ENCODE data around the gene BIN2.
"Not testable (repeated sequence)": the region's sequence is repeated elsewhere in the genome, so short reads cannot be mapped to it uniquely, and the experiment has no call there.

The BIN2 gene

DNA sequence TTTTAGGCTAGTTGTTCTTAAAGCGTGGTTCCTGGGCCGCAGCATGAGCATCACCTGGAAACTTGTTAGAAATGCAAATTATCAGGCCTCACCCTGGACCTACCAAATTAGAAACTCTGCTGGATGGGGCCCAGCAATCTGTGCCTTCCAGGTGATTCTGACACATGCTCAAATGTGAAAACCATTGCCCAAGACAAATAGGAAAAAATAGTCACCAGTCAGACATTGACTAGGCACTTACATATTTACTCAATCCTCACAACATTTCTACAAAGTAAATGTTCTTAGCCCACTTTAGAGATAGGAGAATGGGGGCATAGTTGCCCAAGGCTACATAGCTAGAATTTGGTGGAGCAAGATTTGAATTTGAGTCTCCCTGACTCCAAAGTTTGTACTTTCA, 19.2 kb upstream of the BIN2 start:
- DNase-seq: no peak

GRCh38 chr12:51342416-51342815, 18.4 kb upstream of the BIN2 start:
- no peak for DNase-seq

- peak; percentile 34 for DNase-seq
Measured at GRCh38 chr12:51341251-51342007, 17.5 kb upstream of the BIN2 start.

GRCh38 chr12:51339750-51340149, 15.8 kb upstream of the BIN2 start:
- no peak for DNase-seq

- not testable (repeated sequence) for DNase-seq
Measured at GRCh38 chr12:51337336-51337735, 13.4 kb upstream of the BIN2 start.

DNA sequence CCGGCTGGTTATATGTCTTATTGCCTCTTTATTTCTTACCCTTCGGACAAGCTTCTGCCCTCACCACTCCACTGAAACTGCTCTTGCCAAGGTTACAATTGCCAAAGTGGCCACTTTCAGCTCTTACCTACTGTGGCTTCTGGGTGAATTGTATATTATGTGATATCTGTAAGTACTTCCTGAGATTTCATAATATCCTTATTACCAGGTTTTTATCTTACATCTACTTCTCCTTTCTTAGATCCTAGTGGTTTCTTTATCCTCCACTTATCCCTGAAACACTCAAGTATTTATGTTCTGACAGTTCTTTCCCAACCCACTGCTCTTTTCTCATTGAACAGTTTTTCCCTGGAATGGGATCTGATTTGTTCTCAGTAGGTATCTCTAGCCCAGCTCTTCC, 12.0 kb upstream of the BIN2 start:
- DNase-seq: no peak

GRCh38 chr12:51334764-51335163, 10.8 kb upstream of the BIN2 start:
- no peak for DNase-seq

GRCh38 chr12:51333536-51333935, 9.6 kb upstream of the BIN2 start:
- DNase-seq: no peak

DNA sequence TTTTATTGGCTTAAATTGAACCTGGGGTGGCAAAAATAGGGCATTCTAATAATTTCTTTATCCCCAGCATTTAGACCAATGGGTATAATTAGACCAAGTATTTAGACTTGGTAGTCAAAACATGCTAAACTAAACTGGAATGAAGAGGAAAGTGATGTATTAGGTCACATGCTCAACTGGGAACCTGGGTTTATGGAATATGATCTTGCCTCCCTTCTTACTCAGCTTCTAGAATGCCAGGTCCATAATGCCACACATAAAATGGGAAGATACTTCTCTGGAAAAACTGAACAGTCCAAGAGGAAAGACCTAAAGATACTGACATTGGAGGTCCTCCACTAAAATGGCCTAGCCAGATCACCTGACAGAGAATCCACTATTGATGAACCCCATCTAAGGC, 6.2 kb upstream of the BIN2 start:
- DNase-seq: no peak

DNA sequence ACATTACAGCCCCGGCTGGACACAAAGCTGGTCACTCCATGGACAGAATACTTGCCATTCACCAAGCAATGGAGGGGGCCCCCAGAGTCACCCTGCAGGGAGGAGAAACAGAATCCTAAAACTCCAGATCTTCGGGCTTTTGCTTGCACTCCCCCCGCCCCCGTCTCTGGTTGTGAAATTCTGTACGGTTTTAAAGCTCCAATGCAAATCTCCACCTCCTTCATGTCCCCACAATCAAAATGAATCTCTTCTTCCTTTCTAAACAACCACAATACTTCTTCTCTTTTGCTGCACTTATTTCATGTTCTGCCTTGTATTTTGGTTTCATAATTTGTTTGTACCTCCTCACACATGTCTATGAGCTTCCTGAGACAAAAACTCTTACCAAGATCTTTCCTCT, 5.8 kb upstream of the BIN2 start:
- no peak for DNase-seq

- DNase-seq: no peak
Measured at GRCh38 chr12:51328587-51328986, 4.6 kb upstream of the BIN2 start.

GRCh38 chr12:51326698-51327439, 2.9 kb upstream of the BIN2 start:
- no peak for DNase-seq

DNA sequence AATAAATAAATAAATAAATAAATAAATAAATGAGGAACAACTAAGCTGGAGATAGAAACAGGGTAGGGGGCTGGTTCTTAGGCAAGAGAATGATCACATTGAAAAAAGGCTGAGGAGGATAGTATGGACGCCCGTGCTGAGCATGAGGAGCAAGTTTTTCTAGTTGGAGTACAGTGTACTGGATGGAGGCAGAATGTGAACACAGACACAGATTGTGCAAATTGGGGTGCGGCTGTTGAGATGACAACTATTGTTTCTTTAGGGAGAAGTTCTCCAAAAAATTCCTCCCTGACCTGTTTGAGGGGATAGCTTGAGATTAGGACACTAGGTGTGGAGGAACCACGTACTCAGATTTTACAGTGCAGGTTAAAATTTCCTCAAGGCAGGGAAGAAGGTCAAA, 979 bp upstream of the BIN2 start:
- no peak for DNase-seq

GRCh38 chr12:51323317-51323960, 535 bp downstream of the BIN2 start:
- DNase-seq: no peak

GRCh38 chr12:51322452-51322851, 1.5 kb downstream of the BIN2 start:
- no peak for DNase-seq

DNA sequence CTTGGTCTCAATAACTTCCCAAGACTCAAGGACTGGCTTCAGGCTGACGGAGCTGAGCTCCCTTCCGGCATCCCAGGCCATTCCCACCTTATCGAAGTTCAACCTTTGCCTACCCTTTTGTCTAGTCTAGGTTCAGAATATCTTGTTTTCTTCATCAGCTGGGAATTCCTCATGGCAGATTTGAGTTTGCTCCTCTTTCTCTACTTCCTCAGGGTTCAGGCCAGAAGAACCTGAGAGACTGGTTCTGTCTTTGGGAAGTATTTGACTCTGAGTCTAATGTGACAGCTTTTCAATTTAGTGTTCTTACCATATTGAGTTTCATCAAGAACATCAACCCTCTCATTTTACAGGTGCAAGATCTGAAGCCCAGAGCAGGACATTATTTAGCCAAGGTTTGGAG, 2.1 kb downstream of the BIN2 start:
- no peak for DNase-seq

DNA sequence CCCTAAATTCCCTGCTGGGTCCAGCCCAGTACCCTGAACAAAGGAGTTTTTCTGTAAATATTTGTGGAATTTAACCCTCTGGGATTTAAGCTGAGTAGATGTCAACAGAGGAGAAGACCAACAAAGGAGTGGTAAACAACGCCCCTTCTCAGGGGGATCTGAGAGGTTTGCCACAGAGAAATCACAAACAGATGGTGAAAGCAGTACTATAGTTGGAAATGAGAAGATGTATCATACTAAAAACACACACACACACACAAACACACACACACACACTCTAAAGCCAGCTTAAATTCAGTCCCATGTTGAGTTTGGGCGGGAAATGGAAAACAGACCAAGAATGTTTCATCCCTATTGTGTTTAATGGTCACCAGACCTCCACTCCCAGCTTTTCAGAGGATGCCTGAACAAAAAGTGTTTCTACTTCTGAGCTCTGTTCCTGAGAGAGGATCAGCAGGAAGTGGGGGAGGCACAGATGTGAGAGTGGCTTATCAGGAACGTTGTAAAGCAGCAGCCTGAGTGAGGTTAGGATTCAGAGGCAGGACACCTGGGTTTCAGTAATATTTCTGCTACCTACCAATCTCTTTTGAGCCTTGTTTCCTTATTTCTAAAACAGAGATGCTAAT, 3.2 kb downstream of the BIN2 start:
- DNase-seq: no peak

DNA sequence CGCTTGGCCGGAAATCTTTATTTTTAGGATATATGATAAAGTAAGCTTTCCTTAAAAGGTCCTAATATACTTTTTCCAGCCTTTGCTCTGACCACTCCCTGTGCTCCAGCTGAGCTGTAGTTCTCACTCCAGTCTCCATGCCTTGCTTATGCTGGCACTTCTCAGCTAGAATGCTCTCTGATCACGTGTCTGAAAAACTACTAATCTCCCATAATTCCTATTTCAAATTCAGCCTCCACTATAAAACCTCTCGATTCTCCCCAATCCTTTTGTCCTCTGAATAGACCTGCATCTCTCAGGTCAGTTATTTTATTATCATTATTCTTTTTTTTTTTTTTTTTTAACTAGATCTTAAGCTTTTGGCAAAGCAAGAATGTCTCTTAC, 3.7 kb downstream of the BIN2 start:
- DNase-seq: no peak

DNA sequence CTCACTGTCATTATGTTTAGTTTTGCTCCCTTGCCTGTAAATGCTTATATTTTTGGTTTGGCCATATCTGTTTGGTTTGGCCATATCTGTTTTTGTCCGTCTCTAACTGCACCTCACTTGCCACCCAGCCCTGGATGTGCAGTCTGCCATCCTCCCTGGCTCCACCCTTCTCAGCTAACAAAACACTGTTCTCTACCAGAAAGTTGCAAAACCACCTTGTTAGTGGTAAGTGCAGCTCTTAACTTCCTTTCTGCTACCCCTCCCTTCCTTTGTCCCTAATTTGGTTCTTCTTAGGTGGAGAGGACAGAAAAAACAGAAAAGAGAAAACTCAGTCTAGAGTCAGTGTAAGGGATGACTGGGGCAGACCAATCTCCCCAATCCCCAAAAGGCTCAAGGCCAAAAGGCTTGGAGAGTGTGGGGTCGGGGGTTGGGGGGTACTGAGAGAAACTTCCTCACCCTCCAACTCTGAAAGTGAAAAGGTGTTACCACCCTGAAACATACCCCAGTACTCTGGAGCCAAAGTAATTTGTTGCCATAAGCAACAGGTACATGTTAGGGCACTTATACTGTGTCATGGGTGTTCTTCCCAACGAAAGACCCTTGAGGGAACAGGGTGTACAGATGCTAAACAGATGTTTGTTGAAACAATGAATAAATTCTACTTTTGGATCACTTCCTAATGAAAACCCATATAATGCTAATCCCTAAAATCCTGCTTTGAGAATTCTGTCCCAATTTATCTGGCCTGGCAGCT, 5.0 kb downstream of the BIN2 start:
- DNase-seq: no peak

DNA sequence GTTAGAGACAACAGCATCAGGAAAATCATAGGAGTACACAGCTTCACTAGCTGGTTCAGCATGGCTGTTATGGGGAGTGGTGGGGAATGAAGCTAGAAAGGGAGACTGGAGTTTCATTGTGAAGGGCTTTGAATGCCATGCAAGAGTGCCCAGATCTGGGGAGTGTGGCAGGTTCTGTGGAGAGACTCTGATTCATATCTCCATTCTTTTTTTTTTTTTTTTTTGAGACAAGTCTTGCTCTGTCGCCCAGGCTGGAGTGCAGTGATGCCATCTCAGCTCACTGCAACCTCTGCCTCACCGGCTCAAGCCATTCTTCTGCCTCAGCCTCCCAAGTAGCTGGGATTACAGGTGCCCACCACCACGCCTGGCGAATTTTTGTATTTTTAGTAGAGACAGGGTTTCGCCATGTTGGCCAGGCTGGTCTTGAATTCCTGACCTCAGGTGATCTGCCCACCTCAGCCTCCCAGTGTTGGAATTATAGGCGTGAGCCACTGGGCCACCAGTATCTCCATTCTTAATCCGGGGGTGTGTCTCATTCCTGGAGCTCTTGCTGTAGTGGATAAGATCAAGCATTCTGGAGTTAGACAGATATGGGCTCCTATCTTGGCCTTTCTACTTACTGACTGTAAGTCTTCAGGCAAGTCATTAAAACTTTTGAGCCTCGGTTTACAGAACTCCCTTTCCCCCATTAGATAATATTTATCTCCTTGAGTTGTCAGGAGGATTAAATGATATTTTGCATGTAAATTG, 5.7 kb downstream of the BIN2 start:
- not testable (repeated sequence) for DNase-seq

DNA sequence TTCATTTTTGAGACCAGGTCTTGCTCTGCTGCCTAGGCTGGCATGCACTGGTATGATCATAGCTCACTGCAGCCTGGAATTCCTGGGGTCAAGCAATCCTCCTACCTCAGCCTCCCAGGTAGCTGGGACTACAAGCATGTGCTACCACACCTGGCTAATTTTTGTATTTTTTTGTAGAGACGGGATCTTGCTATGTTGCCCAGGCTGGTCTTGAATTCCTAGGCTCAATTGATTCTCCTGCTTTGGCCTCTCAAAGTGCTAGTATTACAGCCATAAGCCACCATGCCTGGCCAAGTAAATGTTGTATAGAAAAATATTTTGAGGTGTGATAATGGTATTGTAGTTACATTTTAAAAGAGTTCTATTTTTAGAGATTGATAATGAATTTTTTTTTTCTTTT, 12.6 kb downstream of the BIN2 start:
- no peak for DNase-seq

Measured in NCI-H1092 treated with DMSO at 0.1 percent for 48 hours (cell line).